DOHH2 (cell line): ENCODE results near the gene PROSER1.

ENCODE experiments used
- H3F3A ChIP-seq: fragments of 200-600 bp; sonication (generic), shearing (Covaris generic); 2 replicates; pipeline ENCODE4 v1.6.0; 2016; ENCODE audit warnings: antibody characterized with exemption, mild to moderate bottlenecking; ENCODE audit not compliant: control insufficient read depth, insufficient read depth
- H3K27ac ChIP-seq: fragments of 200-600 bp; sonication (generic); 2 replicates; pipeline ENCODE4 v1.5.1; 2014; ENCODE audit warnings: low read depth, mild to moderate bottlenecking, low read length, moderate library complexity
- H3K27me3 ChIP-seq: fragments of 200-600 bp; sonication (generic); 2 replicates; pipeline ENCODE4 v1.6.1; 2014; ENCODE audit warnings: mild to moderate bottlenecking, low read length, mixed read lengths; ENCODE audit not compliant: control insufficient read depth
- H3K36me3 ChIP-seq: fragments of 200-600 bp; sonication (generic); 2 replicates; pipeline ENCODE4 v1.6.1; 2014; ENCODE audit warnings: mild to moderate bottlenecking, low read length, moderate library complexity, mixed read lengths; ENCODE audit not compliant: control insufficient read depth
- H3K4me1 ChIP-seq: fragments of 200-600 bp; sonication (generic); 2 replicates; pipeline ENCODE4 v1.6.1; 2014; ENCODE audit warnings: mild to moderate bottlenecking, low read length, mixed read lengths; ENCODE audit not compliant: control insufficient read depth
- H3K4me2 ChIP-seq: fragments of 200-600 bp; sonication (generic); 2 replicates; pipeline ENCODE4 v1.6.0; 2014; ENCODE audit warnings: mild to moderate bottlenecking, low read length, moderate library complexity
- H3K4me3 ChIP-seq: fragments of 200-600 bp; sonication (generic); 2 replicates; pipeline ENCODE4 v1.5.1; 2014; ENCODE audit warnings: mild to moderate bottlenecking, low read length, mixed read lengths
- H3K79me2 ChIP-seq: fragments of 200-600 bp; sonication (generic); 2 replicates; pipeline ENCODE4 v1.6.1; 2014; ENCODE audit warnings: mild to moderate bottlenecking, low read length, mixed read lengths; ENCODE audit not compliant: control insufficient read depth
- H3K9me2 ChIP-seq: fragments of 200-600 bp; sonication (generic); replicated peaks from 2 replicates; pipeline ENCODE4 v1.6.1; 2014; ENCODE audit warnings: mild to moderate bottlenecking, low read length, mixed read lengths; ENCODE audit not compliant: control insufficient read depth
- H3K9me3 ChIP-seq: fragments of 200-600 bp; sonication (generic); 2 replicates; pipeline ENCODE4 v1.6.1; 2014; ENCODE audit warnings: antibody characterized with exemption, low read length, mixed read lengths; ENCODE audit not compliant: control insufficient read depth, insufficient read depth
- H4K20me1 ChIP-seq: fragments of 200-600 bp; sonication (generic); 2 replicates; pipeline ENCODE4 v1.6.0; 2014; ENCODE audit warnings: low read depth, mild to moderate bottlenecking, antibody characterized with exemption, low read length, moderate library complexity; ENCODE audit not compliant: control insufficient read depth, insufficient read depth
- EZH2phosphoT487 ChIP-seq: fragments of 200-600 bp; sonication (generic); IDR thresholded peaks from 2 replicates; pipeline ENCODE4 v1.6.1; 2017; ENCODE audit warnings: borderline replicate concordance, mild to moderate bottlenecking, antibody characterized with exemption, low read length, moderate library complexity, mixed read lengths
- TF ChIP-seq, protein P1 (sequence below): fragments of 200-600 bp; sonication (generic); IDR thresholded peaks from one replicate; pipeline ENCODE4 v1.5.1; 2014; ENCODE audit warnings: antibody characterized with exemption, mild to moderate bottlenecking, low read depth, low read length; ENCODE audit not compliant: poor library complexity, severe bottlenecking

The PROSER1 gene

DNA sequence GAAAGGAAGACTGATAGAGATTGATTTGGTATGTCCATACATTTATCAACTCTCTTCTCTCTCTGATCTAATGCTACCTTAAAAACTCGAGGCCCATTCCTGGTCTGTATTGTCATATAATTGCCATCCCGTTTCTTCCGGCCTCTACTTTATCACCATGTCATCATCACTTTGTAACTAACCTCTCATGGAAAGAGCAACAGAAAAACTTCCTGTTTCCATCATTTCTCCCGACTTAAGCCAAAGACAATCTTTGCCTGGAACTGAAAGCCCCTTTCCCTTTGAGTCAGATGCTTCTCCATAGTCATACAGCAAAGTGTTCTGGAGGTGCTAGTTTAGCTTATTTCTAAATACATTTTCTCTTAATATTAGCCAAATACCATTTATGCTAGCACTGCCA, 44.5 kb downstream of the PROSER1 start:
- no peaks in the 10 kb centered on the region for H3F3A ChIP-seq
- no peak for TF ChIP-seq EZH2phosphoT487
- TF ChIP-seq, protein P1, sequence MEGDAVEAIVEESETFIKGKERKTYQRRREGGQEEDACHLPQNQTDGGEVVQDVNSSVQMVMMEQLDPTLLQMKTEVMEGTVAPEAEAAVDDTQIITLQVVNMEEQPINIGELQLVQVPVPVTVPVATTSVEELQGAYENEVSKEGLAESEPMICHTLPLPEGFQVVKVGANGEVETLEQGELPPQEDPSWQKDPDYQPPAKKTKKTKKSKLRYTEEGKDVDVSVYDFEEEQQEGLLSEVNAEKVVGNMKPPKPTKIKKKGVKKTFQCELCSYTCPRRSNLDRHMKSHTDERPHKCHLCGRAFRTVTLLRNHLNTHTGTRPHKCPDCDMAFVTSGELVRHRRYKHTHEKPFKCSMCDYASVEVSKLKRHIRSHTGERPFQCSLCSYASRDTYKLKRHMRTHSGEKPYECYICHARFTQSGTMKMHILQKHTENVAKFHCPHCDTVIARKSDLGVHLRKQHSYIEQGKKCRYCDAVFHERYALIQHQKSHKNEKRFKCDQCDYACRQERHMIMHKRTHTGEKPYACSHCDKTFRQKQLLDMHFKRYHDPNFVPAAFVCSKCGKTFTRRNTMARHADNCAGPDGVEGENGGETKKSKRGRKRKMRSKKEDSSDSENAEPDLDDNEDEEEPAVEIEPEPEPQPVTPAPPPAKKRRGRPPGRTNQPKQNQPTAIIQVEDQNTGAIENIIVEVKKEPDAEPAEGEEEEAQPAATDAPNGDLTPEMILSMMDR: no peak
- H4K20me1 ChIP-seq: no peaks in the 10 kb centered on the region
- H3K9me2 ChIP-seq: no peaks in the 10 kb centered on the region
- no peaks in the 10 kb centered on the region for H3K4me1 ChIP-seq
- H3K36me3 ChIP-seq: no peaks in the 10 kb centered on the region
- H3K4me2 ChIP-seq: no peak overlapping the region
- H3K27me3 ChIP-seq: no peaks in the 10 kb centered on the region
- H3K27ac ChIP-seq: no peak overlapping the region
- no peaks in the 10 kb centered on the region for H3K9me3 ChIP-seq
- H3K79me2 ChIP-seq: no peaks in the 10 kb centered on the region
- H3K4me3 ChIP-seq: no peak overlapping the region

DNA sequence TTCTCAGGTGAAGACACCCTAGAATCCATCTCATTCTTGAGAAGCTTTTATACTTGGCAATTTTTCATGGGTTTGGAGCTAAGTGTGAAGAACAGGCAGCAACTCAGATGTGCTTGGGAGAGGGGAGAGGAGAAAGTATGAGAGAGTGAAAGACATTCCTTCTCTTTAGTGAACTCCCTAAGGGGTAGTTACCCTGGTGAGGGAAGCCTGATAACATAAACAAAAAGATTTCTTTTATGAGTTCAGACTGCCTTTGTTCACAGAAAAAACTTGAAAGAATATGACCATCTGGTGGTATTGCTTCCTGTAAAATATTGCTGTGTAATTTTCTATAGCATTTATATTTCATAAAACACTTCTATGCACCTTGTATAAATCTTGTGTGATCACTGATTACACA, 47.2 kb downstream of the PROSER1 start, which contains the start of gene STOML3:
TSS of gene STOML3 (minus strand) at position 139 of the 400 bp plus-strand sequence. CDS start at position 29, 110 bp downstream.
- Histone ChIP-seq H3K4me2 (no peak within 1 kb of the TSS), H3K4me1 (no peaks in the 10 kb centered on the region), H3K9me3 (no peaks in the 10 kb centered on the region), H3K27me3 (no peaks in the 10 kb centered on the region), H3K79me2 (no peaks in the 10 kb centered on the region), H3K27ac (no peak within 1 kb of the TSS), H3K9me2 (no peaks in the 10 kb centered on the region), H3K36me3 (no peaks in the 10 kb centered on the region), H4K20me1 (no peaks in the 10 kb centered on the region), H3K4me3 (no peak within 1 kb of the TSS), H3F3A (no peaks in the 10 kb centered on the region)
- TF ChIP-seq, protein P1: no peak
- TF ChIP-seq EZH2phosphoT487: no peak

GRCh38 chr13:38981096-38981495, 56.8 kb downstream of the PROSER1 start:
- Histone ChIP-seq H3K4me2 (no peak overlapping the region), H3K4me3 (no peak overlapping the region), H3K4me1 (no peaks in the 10 kb centered on the region), H3K9me3 (no peaks in the 10 kb centered on the region), H3F3A (no peaks in the 10 kb centered on the region), H3K36me3 (no peaks in the 10 kb centered on the region), H3K27me3 (no peaks in the 10 kb centered on the region), H3K79me2 (no peaks in the 10 kb centered on the region), H4K20me1 (no peaks in the 10 kb centered on the region), H3K9me2 (no peaks in the 10 kb centered on the region), H3K27ac (no peak overlapping the region)
- no peak for TF ChIP-seq EZH2phosphoT487
- TF ChIP-seq, protein P1: no peak

DNA sequence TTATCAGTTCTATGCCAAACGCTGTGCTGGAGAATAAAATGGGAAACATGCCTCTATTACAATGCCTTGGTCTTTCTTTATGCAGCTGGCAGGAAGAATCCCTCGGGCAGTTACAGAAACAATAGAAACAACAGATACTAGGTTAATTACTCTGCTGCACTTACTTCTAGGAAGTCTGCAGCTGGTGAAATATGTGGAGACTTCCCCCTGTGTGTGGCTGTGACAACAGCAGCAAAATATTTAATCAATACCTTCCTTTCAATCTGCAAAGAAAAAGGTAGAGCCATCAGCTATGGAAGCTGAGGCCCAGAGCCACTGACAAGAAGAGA, 57.2 kb downstream of the PROSER1 start:
- Histone ChIP-seq H3K79me2 (no peaks in the 10 kb centered on the region), H3F3A (no peaks in the 10 kb centered on the region), H3K27ac (no peak overlapping the region), H3K27me3 (no peaks in the 10 kb centered on the region), H3K9me2 (no peaks in the 10 kb centered on the region), H3K9me3 (no peaks in the 10 kb centered on the region), H3K4me2 (no peak overlapping the region), H3K4me1 (no peaks in the 10 kb centered on the region), H3K4me3 (no peak overlapping the region), H3K36me3 (no peaks in the 10 kb centered on the region), H4K20me1 (no peaks in the 10 kb centered on the region)
- TF ChIP-seq, protein P1: no peak
- no peak for TF ChIP-seq EZH2phosphoT487
